ENCODE measurements around the gene SRC.

SRC gene

GRCh38 chr20:37442986-37443385, 97.0 kb downstream of the SRC start (continued):
- TF ChIP-seq ZNF8 (CRISPR knock-in tag; IDR thresholded peaks at IDR 0.05): no peak
- no peak for TF ChIP-seq TSHZ2 (CRISPR knock-in tag; IDR thresholded peaks at IDR 0.05)
- TF ChIP-seq ZFP30 (CRISPR knock-in tag; IDR thresholded peaks at IDR 0.05): no peak

DNA sequence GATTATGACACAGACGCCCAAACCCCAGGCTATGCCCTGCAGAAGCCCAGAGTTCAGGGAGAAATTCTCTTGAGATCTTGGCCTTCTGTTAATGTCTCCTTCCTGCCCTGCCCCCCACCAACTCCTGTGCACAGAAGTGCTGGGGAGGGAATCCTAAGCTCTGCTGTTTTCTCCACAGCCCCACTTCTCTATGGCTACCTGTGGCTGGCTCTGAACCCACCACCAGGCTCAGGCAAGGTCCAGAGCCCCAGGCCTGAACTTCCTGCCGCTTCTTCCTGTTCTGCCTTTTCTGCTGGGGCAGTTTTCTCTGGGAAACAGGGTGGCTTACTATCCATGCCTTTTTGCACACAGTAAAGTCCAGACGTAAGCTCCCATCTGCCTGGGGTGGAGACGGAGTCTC, 97.7 kb downstream of the SRC start:
- no peak for ATAC-seq
- no peak for TF ChIP-seq RARB (CRISPR knock-in tag; IDR thresholded peaks at IDR 0.05)
- no peak for TF ChIP-seq TOX (CRISPR knock-in tag; IDR thresholded peaks at IDR 0.05; ENCODE audit: borderline replicate concordance)
- no peak for TF ChIP-seq ISL1 (CRISPR knock-in tag; IDR thresholded peaks at IDR 0.05)
- no peak for TF ChIP-seq CSDC2 (CRISPR knock-in tag; IDR thresholded peaks at IDR 0.05)
- no peak for TF ChIP-seq ZFP30 (CRISPR knock-in tag; IDR thresholded peaks at IDR 0.05)
- TF ChIP-seq, protein P1, sequence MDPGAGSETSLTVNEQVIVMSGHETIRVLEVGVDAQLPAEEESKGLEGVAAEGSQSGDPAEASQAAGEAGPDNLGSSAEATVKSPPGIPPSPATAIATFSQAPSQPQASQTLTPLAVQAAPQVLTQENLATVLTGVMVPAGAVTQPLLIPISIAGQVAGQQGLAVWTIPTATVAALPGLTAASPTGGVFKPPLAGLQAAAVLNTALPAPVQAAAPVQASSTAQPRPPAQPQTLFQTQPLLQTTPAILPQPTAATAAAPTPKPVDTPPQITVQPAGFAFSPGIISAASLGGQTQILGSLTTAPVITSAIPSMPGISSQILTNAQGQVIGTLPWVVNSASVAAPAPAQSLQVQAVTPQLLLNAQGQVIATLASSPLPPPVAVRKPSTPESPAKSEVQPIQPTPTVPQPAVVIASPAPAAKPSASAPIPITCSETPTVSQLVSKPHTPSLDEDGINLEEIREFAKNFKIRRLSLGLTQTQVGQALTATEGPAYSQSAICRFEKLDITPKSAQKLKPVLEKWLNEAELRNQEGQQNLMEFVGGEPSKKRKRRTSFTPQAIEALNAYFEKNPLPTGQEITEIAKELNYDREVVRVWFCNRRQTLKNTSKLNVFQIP (CRISPR knock-in tag; IDR thresholded peaks at IDR 0.05; ENCODE audit: borderline replicate concordance, low read depth): no peak
- no peak for TF ChIP-seq OSR1 (CRISPR knock-in tag; IDR thresholded peaks at IDR 0.05)
- no peak for TF ChIP-seq PPARA (CRISPR knock-in tag; IDR thresholded peaks at IDR 0.05; ENCODE audit: borderline replicate concordance)
- TF ChIP-seq ZNF70 (CRISPR knock-in tag; IDR thresholded peaks at IDR 0.05): no peak
- TF ChIP-seq BACH2 (CRISPR knock-in tag; IDR thresholded peaks at IDR 0.05; ENCODE audit: borderline replicate concordance): no peak
- TF ChIP-seq GLIS3 (CRISPR knock-in tag; IDR thresholded peaks at IDR 0.05): no peak
- no peak for TF ChIP-seq PATZ1 (CRISPR knock-in tag; IDR thresholded peaks at IDR 0.05; ENCODE audit: borderline replicate concordance)
- TF ChIP-seq CREB5 (CRISPR knock-in tag; IDR thresholded peaks at IDR 0.05; ENCODE audit: low read depth): no peak
- no peak for TF ChIP-seq ZFP3 (CRISPR knock-in tag; IDR thresholded peaks at IDR 0.05)
- no peak for TF ChIP-seq ESRRG (CRISPR knock-in tag; IDR thresholded peaks at IDR 0.05)

GRCh38 chr20:37445041-37445440, 99.1 kb downstream of the SRC start:
- no peak for ATAC-seq

More at GRCh38 chr20:37445041-37445440, 99.1 kb downstream of the SRC start:
- TF ChIP-seq BACH2 (CRISPR knock-in tag; IDR thresholded peaks at IDR 0.05; ENCODE audit: borderline replicate concordance) (no peak), PATZ1 (CRISPR knock-in tag; IDR thresholded peaks at IDR 0.05; ENCODE audit: borderline replicate concordance) (no peak), ISL1 (CRISPR knock-in tag; IDR thresholded peaks at IDR 0.05) (no peak), ZNF8 (CRISPR knock-in tag; IDR thresholded peaks at IDR 0.05) (no peak), ARNTL (CRISPR knock-in tag; IDR thresholded peaks at IDR 0.05; ENCODE audit: borderline replicate concordance, low read depth) (no peak), CSDC2 (CRISPR knock-in tag; IDR thresholded peaks at IDR 0.05) (no peak), ESRRG (CRISPR knock-in tag; IDR thresholded peaks at IDR 0.05) (no peak), ZC3H10 (CRISPR knock-in tag; IDR thresholded peaks at IDR 0.05) (no peak), ZFP30 (CRISPR knock-in tag; IDR thresholded peaks at IDR 0.05) (no peak), CREB5 (CRISPR knock-in tag; IDR thresholded peaks at IDR 0.05; ENCODE audit: low read depth) (no peak), ZNF70 (CRISPR knock-in tag; IDR thresholded peaks at IDR 0.05) (no peak), GLIS3 (CRISPR knock-in tag; IDR thresholded peaks at IDR 0.05) (no peak), RARB (CRISPR knock-in tag; IDR thresholded peaks at IDR 0.05) (no peak)
- TF ChIP-seq, protein P2, sequence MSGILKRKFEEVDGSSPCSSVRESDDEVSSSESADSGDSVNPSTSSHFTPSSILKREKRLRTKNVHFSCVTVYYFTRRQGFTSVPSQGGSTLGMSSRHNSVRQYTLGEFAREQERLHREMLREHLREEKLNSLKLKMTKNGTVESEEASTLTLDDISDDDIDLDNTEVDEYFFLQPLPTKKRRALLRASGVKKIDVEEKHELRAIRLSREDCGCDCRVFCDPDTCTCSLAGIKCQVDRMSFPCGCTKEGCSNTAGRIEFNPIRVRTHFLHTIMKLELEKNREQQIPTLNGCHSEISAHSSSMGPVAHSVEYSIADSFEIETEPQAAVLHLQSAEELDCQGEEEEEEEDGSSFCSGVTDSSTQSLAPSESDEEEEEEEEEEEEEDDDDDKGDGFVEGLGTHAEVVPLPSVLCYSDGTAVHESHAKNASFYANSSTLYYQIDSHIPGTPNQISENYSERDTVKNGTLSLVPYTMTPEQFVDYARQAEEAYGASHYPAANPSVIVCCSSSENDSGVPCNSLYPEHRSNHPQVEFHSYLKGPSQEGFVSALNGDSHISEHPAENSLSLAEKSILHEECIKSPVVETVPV (CRISPR knock-in tag; IDR thresholded peaks at IDR 0.05): no peak
- TF ChIP-seq, protein P1 (CRISPR knock-in tag; IDR thresholded peaks at IDR 0.05; ENCODE audit: borderline replicate concordance, low read depth): no peak
